Brain pericyte (primary cell): Measurements from ENCODE around the gene IPO8.

Experiments used
- DNase-seq: peaks from one replicate; pipeline ENCODE4 v3.0.0-alpha.2; 2012; ENCODE audit warnings: low read depth, low spot score

The IPO8 gene

GRCh38 chr12:30695199-30696102 lies at the start of gene IPO8:
IPO8 (minus strand) TSS chr12:30695869; CDS start chr12:30695647, 222 bp downstream.
- peak; percentile 69 for DNase-seq

- DNase-seq: no peak
These were observed 48.7 kb upstream of the IPO8 start for GRCh38 chr12:30744321-30744720.

DNA sequence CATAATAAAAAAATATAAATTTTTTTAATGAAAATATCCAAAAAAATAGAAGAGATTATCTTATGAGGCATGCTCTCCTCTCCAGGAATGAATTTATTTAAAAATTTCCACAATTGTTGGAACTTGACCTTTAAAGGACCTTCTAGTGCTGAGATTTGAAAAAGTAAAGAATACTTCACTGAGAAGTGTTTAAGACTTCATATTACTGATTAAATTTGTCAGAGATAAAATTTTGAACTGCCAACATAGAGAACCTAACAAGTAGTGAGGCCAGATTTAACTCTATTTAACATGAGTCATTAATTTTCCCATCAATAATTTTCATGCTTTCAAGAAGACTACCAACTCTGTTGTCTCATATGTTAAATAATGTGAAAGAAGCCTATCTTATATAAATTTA lies 44.6 kb upstream of the IPO8 start:
- DNase-seq: no peak

- DNase-seq: no peak
These were observed 43.4 kb upstream of the IPO8 start for GRCh38 chr12:30739020-30739419.

GRCh38 chr12:30732954-30733637 lies 37.4 kb upstream of the IPO8 start:
- no peak for DNase-seq

- no peak for DNase-seq
These were observed 34.3 kb upstream of the IPO8 start for GRCh38 chr12:30730011-30730410.

- DNase-seq: no peak
These were observed 33.9 kb upstream of the IPO8 start for GRCh38 chr12:30729547-30729946.

DNA sequence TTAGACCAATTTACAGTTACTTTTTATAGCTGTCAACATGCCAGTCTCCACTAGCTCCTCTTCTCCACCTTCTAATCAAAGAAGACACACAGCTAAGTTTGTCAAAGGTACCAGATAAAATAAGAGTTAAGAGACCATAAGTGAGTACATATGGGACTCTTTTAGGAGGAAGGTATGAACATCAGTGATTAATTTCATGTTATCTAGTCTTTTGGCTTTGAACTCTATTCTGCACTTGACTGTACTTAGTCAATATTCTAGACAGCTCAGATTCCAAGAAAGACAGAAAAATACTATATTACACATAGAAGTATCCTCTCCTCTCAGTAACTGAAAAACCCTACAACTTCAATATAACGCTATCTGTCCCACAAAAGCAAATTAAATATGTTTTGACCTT lies 31.0 kb upstream of the IPO8 start:
- no peak for DNase-seq

DNA sequence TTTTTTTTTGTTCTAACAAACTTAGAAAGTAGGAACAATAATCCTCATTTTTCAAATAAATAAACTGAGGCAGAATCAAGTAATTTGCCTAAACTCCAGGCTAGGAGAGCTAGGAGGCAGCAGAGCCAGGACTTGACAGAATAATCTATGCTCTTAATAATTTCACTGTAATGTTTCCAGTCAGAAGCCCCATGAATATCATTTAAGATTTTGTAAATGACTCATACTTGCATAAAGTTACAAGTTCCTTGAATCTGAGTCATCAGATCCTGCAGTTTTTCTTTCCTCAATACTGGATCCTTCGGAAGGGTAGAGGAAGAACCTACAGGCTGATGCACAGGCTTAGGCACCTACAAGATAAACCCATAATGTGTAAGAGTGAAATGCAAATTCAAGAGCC lies 30.1 kb upstream of the IPO8 start:
- peak; percentile 41 for DNase-seq

- peak; percentile 32 for DNase-seq
These were observed 23.4 kb upstream of the IPO8 start for GRCh38 chr12:30719060-30719459.

- no peak for DNase-seq
These were observed 12.1 kb upstream of the IPO8 start for GRCh38 chr12:30707613-30708342.

GRCh38 chr12:30706476-30706875 lies 10.8 kb upstream of the IPO8 start:
- no peak for DNase-seq

DNA sequence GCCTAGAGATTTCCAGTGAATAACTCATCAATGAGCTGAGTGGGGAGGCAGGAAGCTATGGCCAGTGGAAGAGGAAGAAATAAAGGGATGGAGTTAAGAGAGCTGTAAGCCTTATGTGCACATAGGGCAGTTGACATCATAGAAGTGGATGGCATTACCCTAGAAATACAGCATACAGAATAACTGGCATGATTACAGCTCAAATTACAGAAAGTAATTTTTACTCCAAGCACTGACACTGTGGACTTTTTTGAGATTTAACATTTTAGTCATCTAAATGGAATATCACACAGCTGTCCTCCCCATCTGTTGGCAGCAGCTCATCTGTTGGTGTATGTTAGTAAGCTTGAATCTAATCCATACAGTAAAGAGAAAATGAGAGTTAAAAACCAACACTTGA lies 5.4 kb upstream of the IPO8 start:
- DNase-seq: no peak

- no peak for DNase-seq
These were observed 4.7 kb upstream of the IPO8 start for GRCh38 chr12:30700216-30700900.

DNA sequence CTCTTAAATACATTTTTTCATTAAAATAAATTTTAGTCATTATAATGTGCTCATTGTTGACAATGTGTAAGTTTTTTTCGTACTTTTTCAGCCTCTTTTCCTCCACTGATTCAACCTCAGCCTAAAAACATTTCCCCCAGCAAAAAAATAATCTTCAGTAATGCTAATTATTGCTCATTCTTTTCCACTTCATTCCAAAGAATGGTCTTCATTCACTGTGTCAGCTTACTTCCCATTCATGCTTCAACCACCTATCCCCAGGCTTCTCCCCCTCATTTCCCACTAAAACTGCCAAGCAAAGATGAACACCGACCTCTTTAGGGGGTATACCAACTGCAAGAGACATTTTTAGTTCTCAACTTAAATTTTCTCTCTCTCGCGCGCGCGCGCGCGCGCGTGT lies 2.7 kb upstream of the IPO8 start:
- no peak for DNase-seq

DNA sequence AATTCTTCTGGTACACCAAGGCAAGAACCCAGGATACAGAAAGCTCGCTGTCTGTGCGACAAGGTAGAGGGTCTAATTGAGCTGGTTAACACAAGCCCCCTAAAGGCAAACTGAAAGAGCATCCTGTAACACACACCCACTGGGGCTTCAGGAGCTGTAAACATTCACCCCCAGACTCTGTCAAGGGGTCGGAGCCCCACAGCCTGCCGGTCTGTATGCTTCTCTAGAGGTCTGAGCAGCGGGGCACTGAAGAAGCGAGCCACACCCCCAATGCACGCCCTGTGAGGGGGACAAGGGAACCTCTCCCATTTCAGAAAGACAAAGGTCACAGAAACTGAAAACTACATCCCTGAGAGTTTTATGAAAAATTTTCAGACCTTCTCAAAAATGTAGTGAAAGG lies 1.3 kb upstream of the IPO8 start:
- no peak for DNase-seq

DNA sequence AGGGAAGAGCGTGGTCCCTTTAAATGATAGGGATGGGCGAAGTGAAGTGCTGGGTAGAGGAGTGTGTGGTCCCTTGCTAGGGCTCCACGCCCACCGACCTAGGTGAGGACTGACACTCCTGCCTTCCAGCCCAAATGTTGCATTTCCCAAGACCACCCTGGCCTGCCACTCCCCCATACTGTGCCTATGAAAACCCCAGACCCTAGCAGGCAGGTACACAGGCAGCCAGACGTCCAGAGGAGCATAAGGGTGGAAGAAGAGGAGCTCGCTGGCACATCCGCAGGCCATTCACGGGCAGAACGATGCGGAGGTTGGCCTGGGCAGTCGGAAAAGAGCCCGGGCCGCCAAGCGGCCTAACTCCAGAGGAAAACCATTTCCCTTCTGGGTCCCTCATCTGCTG lies 817 bp upstream of the IPO8 start:
- no peak for DNase-seq

- DNase-seq: no peak
These were observed 387 bp upstream of the IPO8 start for GRCh38 chr12:30696103-30696408.

DNA sequence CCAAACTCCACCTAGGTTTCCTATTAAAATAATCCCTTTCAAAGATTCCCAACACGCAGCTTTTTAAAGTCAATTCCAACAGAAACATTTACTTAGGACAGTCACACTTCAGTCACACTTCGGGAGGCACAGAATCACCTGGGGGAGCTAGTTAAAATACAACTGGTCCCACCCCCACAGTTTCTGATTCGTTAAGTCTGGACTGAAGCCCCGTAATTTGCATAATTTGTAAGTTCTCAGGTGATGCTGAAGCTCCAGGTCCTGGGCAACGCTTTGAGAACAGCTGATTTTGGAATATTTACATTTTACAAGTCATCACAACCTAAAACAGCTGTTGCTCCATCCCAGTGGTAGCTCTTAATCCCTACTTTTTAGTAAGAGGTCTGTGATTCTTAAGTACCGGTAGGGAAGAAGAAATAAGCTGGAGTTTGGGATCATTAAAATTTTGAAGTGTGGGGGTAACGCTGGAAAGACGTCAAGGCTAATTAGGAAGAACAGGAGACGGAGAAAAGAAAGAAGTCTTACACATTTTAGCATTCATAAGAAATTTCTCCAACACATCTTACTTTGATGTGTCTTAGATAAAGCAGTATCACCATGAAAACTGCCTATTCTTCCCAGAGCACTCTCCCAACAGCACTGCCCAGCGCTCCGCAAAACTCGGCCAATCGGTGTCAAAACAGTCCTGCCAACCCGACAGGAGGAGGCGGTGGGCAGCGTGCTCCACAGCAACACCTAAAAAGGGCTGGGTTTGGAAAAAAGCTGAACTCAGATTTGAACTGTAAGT lies 1.1 kb downstream of the IPO8 start:
- DNase-seq: no peak

GRCh38 chr12:30692470-30692869 lies 3.2 kb downstream of the IPO8 start:
- no peak for DNase-seq
